GM12875 (cell line): ENCODE data around the gene AHNAK2.

Source experiments
- H3K4me3 ChIP-seq: one replicate; pipeline ENCODE4 v1.5.1; 2011; ENCODE audit warnings: low read depth, low read length, control low read depth
- TF ChIP-seq, protein P1 (sequence below): IDR thresholded peaks from 2 replicates; pipeline ENCODE4 v1.5.1; 2011; ENCODE audit warnings: low read depth, mild to moderate bottlenecking, control low read depth, inconsistent platforms, low read length, moderate library complexity, borderline replicate concordance; ENCODE audit not compliant: insufficient read depth

The AHNAK2 gene

DNA sequence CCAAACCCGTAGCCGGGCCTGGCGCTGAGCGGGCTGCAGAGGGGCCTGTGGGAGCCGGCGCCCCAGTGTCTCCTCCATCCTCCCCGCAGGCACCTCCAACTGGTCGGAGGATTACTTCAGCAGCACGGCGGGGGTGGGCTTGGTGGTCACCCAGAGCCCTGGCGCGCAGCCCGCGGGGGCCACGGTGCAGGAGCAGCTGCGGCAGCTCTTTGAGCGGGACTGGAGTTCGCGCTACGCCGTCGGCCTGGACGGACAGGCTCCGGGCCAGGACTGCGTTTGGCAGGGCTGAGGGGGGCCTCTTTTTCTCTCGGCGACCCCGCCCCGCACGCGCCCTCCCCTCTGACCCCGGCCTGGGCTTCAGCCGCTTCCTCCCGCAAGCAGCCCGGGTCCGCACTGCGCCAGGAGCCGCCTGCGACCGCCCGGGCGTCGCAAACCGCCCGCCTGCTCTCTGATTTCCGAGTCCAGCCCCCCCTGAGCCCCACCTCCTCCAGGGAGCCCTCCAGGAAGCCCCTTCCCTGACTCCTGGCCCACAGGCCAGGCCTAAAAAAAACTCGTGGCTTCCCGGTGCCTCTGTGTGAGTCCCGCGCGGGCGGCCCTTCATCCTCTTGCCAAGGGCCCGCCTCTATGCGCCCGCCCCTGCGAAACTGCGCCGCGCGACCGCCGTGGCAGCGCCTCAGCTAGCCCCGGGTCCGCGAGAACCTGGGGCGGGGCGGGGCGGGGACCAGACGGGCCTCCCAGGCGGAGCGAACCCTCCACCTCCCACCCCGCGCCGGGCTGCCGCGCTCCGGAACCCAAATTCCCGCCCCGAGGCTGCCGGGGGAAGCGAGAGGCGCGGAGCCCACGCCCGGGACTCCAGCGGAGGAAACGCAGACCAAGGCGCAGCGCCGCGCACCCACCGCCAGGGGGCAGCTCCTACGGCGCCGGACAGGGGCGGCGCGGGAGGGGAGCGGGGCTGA lies 45.2 kb downstream of the AHNAK2 start:
- H3K4me3 ChIP-seq: peak overlapping the region; percentile 21
- TF ChIP-seq, protein P1, sequence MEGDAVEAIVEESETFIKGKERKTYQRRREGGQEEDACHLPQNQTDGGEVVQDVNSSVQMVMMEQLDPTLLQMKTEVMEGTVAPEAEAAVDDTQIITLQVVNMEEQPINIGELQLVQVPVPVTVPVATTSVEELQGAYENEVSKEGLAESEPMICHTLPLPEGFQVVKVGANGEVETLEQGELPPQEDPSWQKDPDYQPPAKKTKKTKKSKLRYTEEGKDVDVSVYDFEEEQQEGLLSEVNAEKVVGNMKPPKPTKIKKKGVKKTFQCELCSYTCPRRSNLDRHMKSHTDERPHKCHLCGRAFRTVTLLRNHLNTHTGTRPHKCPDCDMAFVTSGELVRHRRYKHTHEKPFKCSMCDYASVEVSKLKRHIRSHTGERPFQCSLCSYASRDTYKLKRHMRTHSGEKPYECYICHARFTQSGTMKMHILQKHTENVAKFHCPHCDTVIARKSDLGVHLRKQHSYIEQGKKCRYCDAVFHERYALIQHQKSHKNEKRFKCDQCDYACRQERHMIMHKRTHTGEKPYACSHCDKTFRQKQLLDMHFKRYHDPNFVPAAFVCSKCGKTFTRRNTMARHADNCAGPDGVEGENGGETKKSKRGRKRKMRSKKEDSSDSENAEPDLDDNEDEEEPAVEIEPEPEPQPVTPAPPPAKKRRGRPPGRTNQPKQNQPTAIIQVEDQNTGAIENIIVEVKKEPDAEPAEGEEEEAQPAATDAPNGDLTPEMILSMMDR: peak; percentile 89

DNA sequence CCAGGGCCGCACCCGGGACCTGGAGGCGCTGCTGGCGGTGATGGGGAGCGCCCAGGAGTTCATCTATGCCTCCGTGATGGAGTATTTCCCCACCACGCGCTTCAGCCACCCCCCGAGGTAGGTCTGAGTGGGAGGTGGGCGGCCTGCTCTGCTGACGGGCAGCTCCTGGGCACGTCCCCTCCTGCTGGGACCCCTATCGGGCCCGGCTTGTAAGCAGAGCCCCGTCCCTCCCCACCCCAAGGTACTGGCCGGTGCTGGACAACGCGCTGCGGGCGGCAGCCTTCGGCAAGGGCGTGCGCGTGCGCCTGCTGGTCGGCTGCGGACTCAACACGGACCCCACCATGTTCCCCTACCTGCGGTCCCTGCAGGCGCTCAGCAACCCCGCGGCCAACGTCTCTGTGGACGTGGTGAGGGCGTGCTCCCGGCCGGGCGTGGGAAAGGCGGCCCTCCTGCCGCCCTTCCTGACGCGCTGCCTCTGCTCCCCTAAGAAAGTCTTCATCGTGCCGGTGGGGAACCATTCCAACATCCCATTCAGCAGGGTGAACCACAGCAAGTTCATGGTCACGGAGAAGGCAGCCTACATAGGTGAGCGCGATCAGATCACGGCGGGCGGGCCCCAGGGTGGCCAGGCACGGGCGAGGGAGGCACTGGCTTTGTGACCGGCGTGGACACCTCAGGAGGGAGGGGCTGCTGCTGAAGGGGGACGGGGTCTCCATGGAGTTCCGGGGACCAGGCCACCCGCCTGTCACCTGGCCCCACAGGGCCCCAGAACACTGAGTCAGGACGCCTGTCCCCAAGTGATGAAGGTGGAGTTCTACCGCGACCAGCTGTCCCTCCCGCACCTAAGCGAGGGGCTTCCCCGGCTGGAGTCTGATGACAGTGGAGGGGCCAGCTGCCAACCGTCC lies 46.2 kb downstream of the AHNAK2 start:
- no peak overlapping the region for H3K4me3 ChIP-seq
- TF ChIP-seq, protein P1: no peak

DNA sequence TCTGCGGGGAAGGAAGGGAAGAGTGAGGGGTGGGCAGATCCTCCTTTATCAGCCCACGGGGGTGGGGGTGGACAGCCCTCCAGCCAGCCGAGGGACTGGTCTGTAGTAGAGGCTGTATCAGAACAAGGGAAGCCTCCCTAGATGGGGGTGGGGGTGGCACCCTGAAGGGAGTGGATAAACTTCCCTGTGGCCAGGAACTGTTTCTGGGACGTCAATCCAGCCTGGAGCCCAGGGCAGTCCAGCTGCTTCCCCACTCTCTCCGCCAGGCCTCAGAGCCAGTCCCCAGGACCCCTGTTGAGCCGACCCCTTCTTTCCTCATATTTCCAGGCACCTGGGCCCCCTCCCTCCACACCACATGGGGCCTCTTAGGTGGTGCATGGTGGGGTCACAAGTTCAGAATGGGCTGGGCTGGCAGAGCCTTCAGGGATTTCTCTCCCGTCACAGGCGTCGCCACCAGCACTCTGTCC lies 46.8 kb downstream of the AHNAK2 start:
- no peak overlapping the region for H3K4me3 ChIP-seq
- TF ChIP-seq, protein P1: no peak

DNA sequence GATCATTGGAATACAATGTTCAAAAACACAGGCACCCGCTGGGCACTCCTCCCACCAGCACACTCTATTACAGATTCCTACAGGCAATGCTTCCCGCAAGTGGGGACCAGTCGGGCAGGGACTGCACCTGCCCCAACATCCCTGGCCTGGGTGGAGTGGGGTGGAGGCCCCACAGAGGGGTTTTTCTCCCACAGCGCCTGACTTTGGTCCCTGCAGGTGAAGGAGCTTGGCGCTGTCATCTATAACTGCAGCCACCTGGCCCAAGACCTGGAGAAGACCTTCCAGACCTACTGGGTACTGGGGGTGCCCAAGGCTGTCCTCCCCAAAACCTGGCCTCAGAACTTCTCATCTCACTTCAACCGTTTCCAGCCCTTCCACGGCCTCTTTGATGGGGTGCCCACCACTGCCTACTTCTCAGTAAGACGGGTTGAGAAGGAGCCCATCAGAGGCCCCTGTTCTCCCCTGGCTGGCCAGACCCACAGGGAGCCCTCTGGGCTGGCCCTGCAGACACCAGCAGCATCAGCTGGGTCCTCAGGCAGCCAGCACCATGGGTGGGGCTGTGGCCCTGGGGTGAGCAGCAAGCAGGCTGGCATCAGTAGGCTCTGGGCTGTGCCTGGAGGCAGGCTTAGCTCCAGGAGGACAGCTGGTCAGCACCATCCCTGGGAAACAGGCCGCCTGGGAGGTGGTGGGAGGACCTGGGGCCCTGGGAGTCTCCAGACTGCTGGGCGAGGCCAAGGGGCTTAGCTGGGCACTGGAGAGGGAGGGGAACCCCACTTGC lies 47.5 kb downstream of the AHNAK2 start:
- H3K4me3 ChIP-seq: no peak overlapping the region
- TF ChIP-seq, protein P1: no peak

DNA sequence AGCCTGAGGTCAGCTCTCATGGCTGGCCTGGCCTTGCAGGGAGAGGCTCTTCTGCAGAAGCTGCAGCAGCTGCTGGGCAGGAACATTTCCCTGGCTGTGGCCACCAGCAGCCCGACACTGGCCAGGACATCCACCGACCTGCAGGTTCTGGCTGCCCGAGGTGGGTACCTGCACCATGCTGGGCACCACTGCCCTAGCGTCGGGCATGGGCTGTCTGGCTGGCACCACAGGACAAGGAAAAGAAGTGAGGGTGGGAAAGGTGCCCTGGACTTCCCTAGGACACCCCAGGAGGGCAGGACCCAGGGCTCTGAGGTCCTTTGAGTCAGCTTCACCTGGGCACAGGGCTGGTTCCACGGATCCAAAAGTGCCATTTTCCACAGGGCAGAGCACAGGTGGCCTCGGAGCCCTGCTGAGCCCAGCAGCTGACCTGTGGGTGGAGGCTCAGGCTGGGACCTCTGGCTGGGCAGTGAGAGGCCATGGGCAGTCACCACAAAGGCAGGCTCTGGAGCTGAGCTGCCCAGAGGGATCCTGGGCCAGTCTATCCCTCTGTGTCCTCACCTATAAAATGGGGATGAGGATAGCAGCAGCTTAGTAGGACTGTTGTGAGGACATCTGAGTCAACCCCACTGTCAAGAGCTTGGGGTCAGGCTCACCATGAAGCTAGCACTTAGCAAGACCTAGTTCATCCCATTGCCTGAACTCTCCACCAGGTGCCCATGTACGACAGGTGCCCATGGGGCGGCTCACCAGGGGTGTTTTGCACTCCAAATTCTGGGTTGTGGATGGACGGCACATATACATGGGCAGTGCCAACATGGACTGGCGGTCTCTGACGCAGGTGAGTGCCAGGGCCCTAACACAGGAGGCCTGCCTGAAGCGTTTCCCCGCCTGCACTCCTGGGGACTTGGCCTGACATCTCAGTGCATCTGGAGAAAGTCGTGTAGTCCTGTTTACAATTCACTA lies 48.6 kb downstream of the AHNAK2 start:
- no peak overlapping the region for H3K4me3 ChIP-seq
- TF ChIP-seq, protein P1: no peak
